Stimulated activated CD8-positive, alpha-beta memory T cell treated with anti-CD3 and anti-CD28 coated beads, Interleukin-2, amount 100 ng/mL, for 1 hour (primary cell): ENCODE data around the gene RNF183.

Source experiments
- DNase-seq, 2 donors: peaks; one replicate each; pipeline ENCODE4 v3.0.0-alpha.2; 2020; ENCODE audit warnings: low read depth in 2 of 2

Gene RNF183

DNA sequence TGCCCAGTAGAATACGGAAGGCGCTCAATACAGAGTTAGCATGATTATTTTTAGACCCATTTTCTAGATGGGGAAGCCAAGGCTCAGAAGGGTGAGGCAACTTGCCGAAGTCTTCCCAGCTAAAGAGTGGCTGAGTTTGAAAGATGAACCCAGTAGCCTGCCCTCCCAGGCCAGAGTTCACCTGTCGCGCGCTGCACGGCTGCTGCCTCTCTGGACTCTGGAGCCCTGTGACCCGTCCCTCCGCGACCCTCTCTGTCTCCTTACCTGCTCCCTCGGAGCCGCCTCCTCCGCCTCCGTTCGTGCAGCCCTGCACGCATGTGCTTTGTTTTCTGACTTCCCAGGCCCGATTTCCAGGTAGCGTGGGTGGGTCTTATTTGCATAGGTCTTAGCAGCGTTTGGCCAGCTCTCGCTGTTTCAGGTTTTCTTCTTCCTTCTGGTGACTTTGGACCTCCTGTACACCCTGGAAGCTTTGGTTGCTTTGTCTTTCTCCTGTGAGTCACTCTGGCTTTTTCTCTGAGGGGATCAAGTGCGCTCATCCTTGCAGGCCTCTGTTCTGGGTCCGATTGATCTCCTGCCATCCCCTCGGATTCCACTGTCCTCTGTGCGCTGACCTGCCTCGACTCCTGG is at the start of gene RNF183:
Gene RNF183 (minus strand): TSS at position 585 of the 627 bp plus-strand sequence. CDS start 5,192 bp downstream, outside the sequence.
- DNase-seq = no peak

- DNase-seq = no peak
Observed at GRCh38 chr9:113352411-113352810, 49.2 kb upstream of the RNF183 start.

GRCh38 chr9:113352006-113352405 is 48.8 kb upstream of the RNF183 start:
- no peak for DNase-seq

- no peak for DNase-seq
Observed at GRCh38 chr9:113350937-113351336, 47.8 kb upstream of the RNF183 start.

GRCh38 chr9:113350107-113350661 is 47.0 kb upstream of the RNF183 start:
- no peak for DNase-seq

DNA sequence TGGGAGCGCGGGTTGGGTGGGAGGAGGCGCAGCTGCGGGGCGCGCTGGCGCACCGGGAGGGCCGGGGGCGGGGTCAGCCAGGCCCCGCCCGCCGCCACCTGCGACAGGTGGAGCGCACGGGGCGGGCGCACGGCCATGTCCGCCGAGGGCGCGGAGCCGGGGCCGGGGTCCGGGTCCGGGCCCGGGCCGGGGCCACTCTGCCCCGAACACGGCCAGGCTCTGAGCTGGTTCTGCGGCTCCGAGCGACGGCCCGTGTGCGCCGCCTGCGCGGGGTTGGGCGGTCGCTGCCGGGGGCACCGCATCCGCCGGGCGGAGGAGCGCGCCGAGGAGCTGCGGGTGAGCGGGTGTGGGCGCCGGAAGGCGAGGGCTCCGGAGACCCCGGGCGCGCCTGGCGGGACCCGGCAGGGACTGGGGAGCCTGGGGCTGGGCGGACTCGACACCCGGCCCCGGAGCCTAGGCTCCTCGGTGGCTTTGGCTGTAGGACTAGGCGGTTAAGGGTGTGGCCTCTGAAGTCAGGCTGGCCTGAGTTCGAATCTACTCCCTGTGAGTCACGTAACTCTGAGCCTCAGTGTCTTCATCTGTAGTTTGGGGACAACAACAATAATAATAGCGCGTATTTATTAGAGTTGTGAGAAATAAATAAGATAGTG is 46.4 kb upstream of the RNF183 start, which contains the start of gene BSPRY:
Gene BSPRY (plus strand): TSS at position 97 of the 650 bp plus-strand sequence. CDS start 39 bp downstream, at position 136.
- no peak for DNase-seq

DNA sequence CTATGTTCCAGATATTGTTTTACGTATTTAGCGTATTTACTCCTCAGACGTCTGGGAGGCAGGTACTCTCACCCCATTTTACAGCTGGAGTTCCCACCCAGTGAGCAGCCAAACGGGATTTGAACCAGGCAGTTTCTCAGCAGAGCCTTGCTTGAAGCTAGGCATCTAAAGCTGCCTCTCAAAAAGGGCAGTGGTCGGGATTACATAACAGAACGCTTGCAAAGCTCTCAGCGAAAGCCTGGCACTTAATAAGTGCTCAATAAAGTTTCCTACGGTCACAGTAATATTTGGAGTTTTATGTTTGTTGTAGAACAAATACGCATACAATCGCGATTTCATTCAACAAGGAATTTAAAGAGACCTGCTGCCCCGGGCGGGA is 45.9 kb upstream of the RNF183 start:
- no peak for DNase-seq

- no peak for DNase-seq
Observed at GRCh38 chr9:113348437-113348836, 45.3 kb upstream of the RNF183 start.

- DNase-seq = no peak
Observed at GRCh38 chr9:113345671-113346070, 42.5 kb upstream of the RNF183 start.

GRCh38 chr9:113345190-113345589 is 42.0 kb upstream of the RNF183 start:
- DNase-seq = no peak

DNA sequence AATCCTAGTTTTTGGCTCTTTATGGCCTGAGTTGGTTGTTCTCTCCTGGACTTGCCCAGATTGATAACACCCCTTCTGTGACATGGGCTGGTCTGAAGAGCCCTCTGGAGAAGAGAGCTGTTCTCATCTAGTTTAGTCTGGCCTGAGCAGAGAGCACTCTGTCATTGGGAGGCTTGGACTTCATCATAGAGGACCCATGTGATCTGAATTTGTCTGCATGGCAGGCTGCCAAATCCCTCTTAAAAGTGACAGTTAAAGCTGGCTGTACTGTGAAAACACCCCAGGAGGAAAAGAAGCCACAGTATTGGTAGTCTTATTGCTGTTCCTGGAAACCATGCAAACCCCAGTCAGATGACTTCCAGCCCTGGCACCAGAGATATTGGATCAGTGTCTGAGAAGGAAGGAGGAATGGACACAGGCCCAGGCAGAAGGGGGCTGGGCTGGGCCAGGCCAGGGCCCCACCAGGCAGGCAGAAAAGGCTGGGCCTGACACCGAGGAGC is 40.6 kb upstream of the RNF183 start:
- no peak for DNase-seq

DNA sequence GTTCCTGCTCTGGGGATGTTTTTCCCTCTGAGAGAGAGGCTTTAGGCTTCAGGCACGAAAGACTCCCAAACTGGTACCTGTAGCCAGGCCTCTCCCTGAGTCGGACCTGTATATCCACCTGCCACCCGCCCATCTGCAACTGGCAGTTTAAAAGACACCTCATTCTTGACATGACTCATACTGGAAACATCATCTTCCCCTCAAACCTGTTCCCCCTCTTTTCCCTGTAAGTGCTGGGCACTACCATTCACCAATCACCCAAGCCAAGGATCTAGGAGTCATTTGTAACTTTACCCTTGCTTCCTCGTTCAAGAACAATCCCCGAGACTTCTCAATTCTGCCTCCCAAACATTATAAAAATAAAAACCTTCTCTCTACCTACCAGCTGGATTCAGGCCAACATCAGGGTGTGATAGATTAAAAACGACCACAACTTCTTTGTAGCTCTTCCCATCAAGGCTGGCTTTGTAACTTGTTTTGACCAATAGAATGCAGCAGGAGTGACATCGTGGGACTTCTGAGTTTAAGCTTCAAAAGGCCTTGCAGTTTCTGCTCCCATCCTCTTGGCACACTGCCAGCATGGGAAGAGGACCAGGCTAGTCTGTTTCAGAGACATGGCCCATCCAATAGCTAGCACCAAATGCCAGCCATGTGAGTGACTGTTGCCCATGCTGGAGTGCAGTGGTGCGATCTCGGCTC is 38.7 kb upstream of the RNF183 start:
- DNase-seq = no peak

GRCh38 chr9:113340011-113340699 is 37.0 kb upstream of the RNF183 start, which contains the start of gene WDR31:
Gene WDR31 (minus strand): TSS chr9:113340275. CDS start chr9:113332022, 8,253 bp downstream.
- peak; percentile 60 to 69 for DNase-seq

GRCh38 chr9:113337714-113338113 is 34.5 kb upstream of the RNF183 start:
- no peak for DNase-seq

- no peak for DNase-seq
Observed at GRCh38 chr9:113331780-113332179, 28.6 kb upstream of the RNF183 start.

DNA sequence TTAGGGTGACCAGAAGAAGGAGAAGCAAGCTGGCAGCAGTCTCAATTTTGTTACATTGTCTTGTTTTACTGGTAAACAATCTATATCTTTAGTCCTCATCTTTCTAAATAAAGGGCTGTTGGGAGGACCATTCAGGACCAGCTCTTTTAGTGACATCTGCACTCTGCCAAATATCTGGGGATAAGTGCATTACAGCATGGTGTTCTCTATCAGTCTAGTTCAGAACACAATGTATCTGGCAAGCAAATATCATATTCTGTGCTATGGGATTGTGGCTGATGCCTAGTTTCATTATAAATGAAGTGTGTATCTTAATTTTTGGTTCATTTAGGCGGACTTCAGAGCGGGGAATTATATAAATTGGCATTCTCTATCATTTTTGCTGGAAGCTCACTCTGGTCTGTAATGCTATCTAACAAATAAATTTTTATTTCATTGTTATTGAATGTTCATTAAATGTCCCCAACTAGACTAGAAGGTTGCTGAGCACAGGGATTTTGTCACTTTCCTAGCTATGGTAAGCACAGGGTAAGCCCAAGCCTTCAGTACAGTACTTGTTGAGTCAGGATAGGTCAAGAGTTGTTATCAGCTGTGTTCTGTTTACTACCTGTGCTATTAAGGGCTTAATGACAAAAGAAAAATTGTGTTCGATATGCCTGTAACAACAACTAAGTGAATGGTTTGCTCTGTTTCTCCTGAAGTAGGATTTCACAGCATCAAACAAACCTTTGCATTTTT is 25.0 kb upstream of the RNF183 start:
- no peak for DNase-seq

DNA sequence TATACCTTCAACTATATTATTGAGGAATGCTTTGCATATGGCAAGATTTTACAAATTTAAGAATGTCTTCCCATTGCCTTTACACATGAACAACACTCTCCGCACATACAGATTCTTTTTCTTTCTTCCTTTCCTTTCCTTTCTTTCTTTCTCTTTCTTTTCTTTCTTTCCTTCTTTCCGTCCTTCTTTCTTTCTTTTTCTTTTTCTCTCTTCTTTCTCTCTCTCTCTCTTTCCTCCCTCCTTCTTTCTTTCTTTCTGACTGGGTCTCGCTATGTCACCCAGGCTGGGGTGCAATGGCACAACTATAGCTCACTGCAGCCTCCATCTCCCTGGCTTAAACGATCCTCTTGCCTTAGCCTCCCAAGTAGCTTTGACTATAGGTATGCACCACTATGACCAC is 23.1 kb upstream of the RNF183 start:
- no peak for DNase-seq

DNA sequence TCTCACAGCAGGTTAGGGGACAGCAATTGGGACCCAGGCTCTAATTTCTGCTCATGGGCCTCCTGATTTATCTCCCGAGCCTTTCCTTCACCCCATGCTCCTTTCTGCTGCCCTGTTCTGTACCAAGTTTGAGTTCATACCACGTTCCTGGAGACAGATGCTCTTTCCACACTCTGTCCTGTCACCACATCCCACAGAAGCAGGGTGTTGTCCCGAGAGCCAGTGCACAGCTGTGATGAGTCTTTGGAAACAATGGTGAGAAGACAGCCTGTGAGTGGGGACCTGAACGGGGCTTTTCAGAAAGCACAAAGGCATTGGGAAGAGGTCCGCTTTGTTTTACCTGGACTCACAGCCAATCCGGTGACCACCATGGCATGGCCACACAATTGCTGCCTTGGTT is 19.5 kb upstream of the RNF183 start:
- no peak for DNase-seq

DNA sequence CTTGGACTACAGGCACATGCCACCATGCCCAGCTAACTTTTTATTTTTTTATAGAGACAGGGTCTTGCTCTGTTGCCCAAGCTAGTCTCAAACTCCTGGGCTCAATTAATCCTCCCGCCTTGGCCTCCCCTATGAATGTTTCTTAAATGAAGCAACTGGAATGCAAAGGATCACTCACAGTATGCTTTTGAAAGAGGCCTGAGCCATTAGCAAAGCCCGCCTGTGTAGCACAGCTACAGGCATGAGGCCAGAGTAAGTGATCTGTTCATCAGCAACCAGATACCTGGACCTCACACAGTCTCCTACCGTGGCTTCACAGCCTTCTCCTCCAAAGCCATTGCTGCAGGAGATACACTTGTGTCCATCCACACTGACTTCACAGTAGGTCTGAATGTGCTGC is 16.9 kb upstream of the RNF183 start:
- no peak for DNase-seq

DNA sequence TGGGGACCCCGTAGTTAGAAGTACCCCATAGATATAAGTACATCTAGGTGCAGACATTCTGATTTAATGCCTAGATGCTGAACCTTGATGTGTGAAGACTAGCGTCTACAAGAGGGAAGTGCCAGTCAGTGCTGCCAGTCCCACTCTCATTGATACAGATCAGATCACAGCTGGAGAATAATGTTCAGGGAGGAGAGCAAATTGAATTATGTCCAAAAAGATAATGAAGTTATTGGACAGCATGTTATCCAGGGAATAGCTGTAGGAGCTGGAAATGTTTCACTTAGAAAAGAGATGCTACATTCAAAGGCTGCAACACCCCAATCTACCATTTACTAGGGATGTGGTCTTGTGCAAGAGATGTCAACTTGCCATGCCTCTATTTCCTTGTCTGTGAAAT is 15.9 kb upstream of the RNF183 start:
- DNase-seq = no peak

GRCh38 chr9:113317777-113318176 is 14.6 kb upstream of the RNF183 start:
- DNase-seq = no peak
